Breast epithelium (tissue), 3 donors: ENCODE measurements around the gene OR6B2.

Experiments used
- CTCF ChIP-seq, 3 donors: fragments of 450-650 bp; IDR thresholded peaks; one replicate each; pipeline ENCODE4 v1.5.1; 2016 to 2017; ENCODE audit warnings: antibody characterized with exemption in 3 of 3, mild to moderate bottlenecking in 3 of 3, moderate library complexity in 3 of 3
- POLR2A ChIP-seq: fragments of 450-650 bp; IDR thresholded peaks from one replicate; pipeline ENCODE4 v1.6.1; 2016; ENCODE audit warnings: antibody characterized with exemption, mild to moderate bottlenecking, moderate library complexity

- TF ChIP-seq CTCF (IDR thresholded peaks at IDR 0.05): no peak
- no peak for TF ChIP-seq POLR2A
Observed at GRCh38 chr2:240014327-240014726, 15.9 kb downstream of the OR6B2 start.
